ENCODE measurements around the gene TIMM44.

The TIMM44 gene

DNA sequence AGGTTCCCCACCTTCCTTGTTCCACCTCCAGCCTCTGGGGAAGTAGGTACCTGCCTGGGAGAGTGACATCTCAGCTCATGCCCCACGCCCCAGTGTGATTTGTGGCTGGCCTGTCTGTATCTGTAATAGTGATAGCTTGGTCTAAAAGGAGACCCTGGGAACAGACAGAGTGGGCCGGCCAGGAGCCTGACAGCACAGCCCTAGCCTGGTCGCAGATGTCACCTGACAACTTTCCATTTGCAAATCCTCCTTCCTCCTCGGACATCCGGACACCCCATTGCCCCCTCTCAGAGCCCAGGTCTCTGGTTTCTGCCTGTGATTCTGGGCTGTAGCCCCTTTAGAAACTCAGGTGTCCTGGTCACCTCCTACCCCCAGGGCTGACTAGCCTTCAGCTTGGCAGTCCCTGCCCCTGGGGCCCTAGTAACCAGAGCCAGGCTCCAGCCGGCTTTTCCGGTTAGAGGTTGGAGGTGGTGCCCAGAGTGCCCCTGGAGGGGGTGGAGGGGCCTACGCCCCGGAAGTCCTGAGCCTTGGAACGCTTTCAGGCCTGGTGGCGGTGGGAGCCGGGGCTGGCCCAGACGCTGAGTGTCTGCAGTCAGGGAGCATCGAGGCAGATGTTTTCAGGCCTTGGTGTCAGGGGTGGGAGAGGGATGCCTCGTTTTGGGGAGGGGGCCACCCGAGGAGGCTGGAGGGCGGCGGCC lies 48.7 kb downstream of the TIMM44 start:
- TF ChIP-seq FOXP2 (optimal IDR thresholded peaks at IDR 0.05; ENCODE audit: borderline replicate concordance, extremely low read depth, extremely low read length, insufficient read depth) = no peak
- no peak for TF ChIP-seq SIN3A (IDR thresholded peaks at IDR 0.05; ENCODE audit: borderline replicate concordance, insufficient read depth, low read length)
- TF ChIP-seq, protein P1, sequence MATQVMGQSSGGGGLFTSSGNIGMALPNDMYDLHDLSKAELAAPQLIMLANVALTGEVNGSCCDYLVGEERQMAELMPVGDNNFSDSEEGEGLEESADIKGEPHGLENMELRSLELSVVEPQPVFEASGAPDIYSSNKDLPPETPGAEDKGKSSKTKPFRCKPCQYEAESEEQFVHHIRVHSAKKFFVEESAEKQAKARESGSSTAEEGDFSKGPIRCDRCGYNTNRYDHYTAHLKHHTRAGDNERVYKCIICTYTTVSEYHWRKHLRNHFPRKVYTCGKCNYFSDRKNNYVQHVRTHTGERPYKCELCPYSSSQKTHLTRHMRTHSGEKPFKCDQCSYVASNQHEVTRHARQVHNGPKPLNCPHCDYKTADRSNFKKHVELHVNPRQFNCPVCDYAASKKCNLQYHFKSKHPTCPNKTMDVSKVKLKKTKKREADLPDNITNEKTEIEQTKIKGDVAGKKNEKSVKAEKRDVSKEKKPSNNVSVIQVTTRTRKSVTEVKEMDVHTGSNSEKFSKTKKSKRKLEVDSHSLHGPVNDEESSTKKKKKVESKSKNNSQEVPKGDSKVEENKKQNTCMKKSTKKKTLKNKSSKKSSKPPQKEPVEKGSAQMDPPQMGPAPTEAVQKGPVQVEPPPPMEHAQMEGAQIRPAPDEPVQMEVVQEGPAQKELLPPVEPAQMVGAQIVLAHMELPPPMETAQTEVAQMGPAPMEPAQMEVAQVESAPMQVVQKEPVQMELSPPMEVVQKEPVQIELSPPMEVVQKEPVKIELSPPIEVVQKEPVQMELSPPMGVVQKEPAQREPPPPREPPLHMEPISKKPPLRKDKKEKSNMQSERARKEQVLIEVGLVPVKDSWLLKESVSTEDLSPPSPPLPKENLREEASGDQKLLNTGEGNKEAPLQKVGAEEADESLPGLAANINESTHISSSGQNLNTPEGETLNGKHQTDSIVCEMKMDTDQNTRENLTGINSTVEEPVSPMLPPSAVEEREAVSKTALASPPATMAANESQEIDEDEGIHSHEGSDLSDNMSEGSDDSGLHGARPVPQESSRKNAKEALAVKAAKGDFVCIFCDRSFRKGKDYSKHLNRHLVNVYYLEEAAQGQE (IDR thresholded peaks at IDR 0.05; ENCODE audit: insufficient read depth in 1 of 2, low read depth in 2 of 2, low read length in 2 of 2) = no peak
- TF ChIP-seq POLR2AphosphoS5 (IDR thresholded peaks at IDR 0.05; ENCODE audit: low read depth, low read length) = no peak
- TF ChIP-seq TAF1 (IDR thresholded peaks at IDR 0.05; ENCODE audit: borderline replicate concordance, insufficient read depth, low read length) = no peak

DNA sequence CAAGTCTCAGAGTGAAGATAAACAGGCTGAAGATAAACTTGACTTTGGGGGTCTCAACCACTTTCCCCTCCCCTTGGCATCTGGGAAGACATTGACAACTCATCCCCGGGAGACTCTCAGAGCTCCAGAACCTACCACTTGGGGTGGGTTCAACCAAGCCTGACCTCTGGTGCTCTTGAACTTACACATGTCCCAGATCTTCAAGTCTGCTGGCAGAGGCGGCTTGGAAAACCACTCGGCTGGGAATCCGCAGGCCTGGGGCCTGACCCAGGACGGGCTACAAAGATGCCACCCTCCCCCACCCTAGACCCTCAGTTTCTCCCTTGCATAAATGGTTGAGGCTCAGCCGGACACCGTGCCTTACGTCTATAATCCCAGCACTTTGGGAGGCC lies 54.6 kb downstream of the TIMM44 start:
- TF ChIP-seq POLR2AphosphoS5 (IDR thresholded peaks at IDR 0.05; ENCODE audit: low read depth, low read length) = no peak
- TF ChIP-seq, protein P1 (IDR thresholded peaks at IDR 0.05; ENCODE audit: insufficient read depth in 1 of 2, low read depth in 2 of 2, low read length in 2 of 2) = no peak
- no peak for TF ChIP-seq FOXP2 (optimal IDR thresholded peaks at IDR 0.05; ENCODE audit: borderline replicate concordance, extremely low read depth, extremely low read length, insufficient read depth)
- TF ChIP-seq TAF1 (IDR thresholded peaks at IDR 0.05; ENCODE audit: borderline replicate concordance, insufficient read depth, low read length) = no peak

DNA sequence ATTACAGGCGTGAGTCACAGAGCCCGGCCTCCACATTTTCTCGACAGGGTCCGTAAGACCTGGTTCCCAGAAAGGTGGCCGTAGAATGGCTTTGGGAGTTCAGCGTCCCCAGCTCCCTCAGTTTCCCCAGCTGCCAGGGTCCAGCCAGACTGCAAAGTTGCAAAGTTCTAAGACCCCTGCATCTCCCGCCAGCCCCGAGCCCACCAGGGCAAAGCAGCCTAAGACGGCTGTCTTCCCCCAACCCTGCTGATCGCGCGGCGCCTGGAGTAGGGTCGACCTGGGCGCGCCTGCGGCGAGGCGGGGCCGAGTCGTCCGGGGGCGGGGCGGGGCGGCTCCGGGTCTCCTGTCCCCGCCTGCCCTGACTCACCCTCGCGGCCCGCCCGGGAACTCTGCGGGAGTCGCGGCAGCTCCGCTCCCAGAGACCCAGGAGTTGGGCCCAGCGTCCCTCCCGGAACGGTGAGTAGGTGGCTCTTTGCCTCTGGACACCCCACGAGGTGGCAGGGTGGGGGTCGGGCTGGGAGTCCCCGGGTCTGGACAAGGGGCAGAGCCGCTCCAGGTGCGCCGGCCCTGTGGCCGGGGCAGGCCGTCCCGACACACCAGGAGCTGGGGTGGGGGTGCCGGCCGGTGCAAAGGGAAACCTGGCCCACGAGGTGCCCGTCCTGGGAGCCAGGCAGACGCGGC lies 55.2 kb downstream of the TIMM44 start, which contains the start of gene LRRC8E:
Gene LRRC8E (plus strand): TSS at position 366 of the 681 bp plus-strand sequence. CDS start 7,094 bp downstream, outside the sequence.
- TF ChIP-seq SIN3A (IDR thresholded peaks at IDR 0.05; ENCODE audit: borderline replicate concordance, insufficient read depth, low read length) (no peak), FOXP2 (optimal IDR thresholded peaks at IDR 0.05; ENCODE audit: borderline replicate concordance, extremely low read depth, extremely low read length, insufficient read depth) (no peak), TAF1 (IDR thresholded peaks at IDR 0.05; ENCODE audit: borderline replicate concordance, insufficient read depth, low read length) (no peak), POLR2AphosphoS5 (IDR thresholded peaks at IDR 0.05; ENCODE audit: low read depth, low read length) (no peak)
- TF ChIP-seq, protein P1 (IDR thresholded peaks at IDR 0.05; ENCODE audit: insufficient read depth in 1 of 2, low read depth in 2 of 2, low read length in 2 of 2) = no peak

DNA sequence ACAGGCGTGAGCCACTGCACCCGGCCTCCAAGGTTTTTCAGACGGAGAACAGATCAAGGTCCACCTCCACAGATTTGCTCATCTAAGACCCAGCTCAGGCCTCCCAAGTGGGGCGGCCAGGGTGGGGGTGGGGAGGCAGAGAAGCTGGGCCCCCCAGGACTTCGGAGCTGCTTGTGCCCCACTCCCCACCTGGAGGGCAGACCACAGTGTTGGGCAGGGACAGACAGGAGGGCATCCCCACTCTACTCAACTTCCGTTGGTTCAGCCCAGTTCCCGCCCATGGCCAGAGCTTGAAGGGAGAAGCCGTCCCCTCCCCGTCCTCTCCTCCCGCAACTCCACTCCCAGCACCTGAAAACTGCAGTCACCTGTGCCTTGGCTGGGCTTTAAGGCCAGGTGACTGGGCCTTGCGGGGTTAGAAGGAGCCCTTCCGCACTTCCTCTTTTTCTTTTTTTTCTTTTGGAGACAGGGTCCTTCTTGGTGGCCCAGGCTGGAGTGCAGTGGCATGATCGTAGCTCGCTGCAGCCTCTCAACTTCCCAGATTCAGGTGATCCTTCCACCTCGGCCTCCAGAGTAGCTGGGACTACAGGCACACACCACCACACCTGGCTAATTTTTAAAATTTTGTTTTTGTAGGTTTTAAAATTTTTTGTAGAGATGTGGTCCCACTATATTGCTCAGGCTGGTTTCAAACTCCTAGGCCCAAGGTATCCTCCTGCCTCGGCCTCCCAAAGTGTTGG lies 55.9 kb downstream of the TIMM44 start:
- TF ChIP-seq POLR2AphosphoS5 (IDR thresholded peaks at IDR 0.05; ENCODE audit: low read depth, low read length) = no peak
- TF ChIP-seq FOXP2 (optimal IDR thresholded peaks at IDR 0.05; ENCODE audit: borderline replicate concordance, extremely low read depth, extremely low read length, insufficient read depth) = no peak
- TF ChIP-seq TAF1 (IDR thresholded peaks at IDR 0.05; ENCODE audit: borderline replicate concordance, insufficient read depth, low read length) = no peak
- TF ChIP-seq, protein P1 (IDR thresholded peaks at IDR 0.05; ENCODE audit: insufficient read depth in 1 of 2, low read depth in 2 of 2, low read length in 2 of 2) = no peak
- TF ChIP-seq SIN3A (IDR thresholded peaks at IDR 0.05; ENCODE audit: borderline replicate concordance, insufficient read depth, low read length) = no peak
